ENCODE results near the gene PHETA2.

PHETA2 gene, protein sequence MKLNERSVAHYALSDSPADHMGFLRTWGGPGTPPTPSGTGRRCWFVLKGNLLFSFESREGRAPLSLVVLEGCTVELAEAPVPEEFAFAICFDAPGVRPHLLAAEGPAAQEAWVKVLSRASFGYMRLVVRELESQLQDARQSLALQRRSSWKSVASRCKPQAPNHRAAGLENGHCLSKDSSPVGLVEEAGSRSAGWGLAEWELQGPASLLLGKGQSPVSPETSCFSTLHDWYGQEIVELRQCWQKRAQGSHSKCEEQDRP

DNA sequence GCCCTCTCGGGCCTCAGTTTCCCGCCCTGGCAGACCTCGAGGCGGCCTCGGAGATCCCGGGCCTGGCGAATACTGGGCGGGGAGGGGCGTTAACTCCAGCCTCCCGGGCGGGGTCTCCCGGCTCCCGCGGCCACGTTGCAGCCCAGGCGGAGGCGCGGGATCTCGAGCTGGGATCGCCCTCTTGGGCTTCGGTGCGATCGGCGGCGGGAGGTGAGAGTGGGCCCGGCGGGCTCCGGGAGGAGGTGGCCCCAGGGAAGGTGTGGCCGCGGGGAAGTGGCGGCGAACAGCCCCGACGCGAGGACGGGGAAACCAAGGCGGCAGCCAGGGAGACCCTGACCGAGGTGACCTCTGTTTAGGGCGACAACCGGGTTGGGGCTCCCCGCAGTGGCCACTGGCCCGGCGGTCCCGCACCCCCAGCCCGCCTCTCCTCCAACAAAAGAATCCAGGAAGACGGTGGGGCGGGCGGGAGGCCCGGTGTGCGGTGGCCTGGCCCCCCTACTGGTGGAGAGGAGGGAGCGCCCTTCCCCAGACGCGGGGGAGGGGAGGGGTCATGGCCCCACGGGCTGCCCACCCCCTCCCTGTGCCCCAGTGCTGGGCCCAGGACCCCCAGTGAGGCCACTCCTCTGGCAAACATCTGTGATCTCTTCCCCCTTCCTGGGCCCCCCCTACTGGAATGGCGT is at the start of gene PHETA2:
PHETA2 (plus strand) TSS at position 117 of the 680 bp plus-strand sequence. CDS start 3,046 bp downstream, outside the sequence.
- DNase-seq: peak; percentile 43
- in situ Hi-C loops (cut with HindIII; ENCODE audit: low pct_ligation_motif_present, low pct_unique_long_range_greater_than_20kb, low sequenced_read_pairs): no loop called here

DNA sequence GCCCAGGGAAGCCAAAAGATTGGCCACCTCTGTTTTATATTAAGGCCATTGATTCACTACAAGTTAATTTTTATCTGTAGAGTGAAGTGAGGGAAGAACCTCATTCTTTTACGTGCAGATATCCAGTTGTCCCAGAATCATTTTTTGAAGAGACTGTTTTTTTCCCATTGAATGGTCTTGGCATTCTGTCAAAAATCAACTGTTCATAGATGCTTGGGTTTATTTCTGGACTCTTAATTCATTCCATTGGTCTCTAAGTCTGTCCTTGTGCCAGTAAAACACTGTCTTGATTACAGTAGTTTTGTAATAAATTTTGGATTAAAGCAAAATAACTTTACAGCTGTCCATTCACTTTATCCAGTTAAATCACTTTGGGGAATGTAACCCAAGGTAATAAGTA is 48.6 kb upstream of the PHETA2 start:
- in situ Hi-C loops (cut with HindIII; ENCODE audit: low pct_ligation_motif_present, low pct_unique_long_range_greater_than_20kb, low sequenced_read_pairs): no loop called here
- no peak for DNase-seq

DNA sequence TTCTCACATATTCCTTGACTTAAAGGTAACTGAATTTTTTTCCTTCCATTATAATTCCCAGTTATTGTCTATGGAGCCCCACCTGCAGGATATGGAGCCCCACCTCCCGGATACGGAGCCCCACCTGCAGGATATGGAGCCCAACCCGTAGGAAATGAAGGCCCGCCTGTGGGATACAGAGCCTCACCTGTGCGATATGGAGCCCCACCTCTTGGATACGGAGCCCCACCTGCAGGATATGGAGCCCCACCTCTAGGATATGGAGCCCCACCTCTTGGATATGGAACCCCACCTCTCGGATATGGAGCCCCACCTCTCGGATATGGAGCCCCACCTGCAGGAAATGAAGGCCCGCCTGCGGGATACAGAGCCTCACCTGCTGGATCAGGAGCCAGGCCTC is 47.3 kb upstream of the PHETA2 start:
- in situ Hi-C loops (cut with HindIII; ENCODE audit: low pct_ligation_motif_present, low pct_unique_long_range_greater_than_20kb, low sequenced_read_pairs): no loop called here
- no peak for DNase-seq

DNA sequence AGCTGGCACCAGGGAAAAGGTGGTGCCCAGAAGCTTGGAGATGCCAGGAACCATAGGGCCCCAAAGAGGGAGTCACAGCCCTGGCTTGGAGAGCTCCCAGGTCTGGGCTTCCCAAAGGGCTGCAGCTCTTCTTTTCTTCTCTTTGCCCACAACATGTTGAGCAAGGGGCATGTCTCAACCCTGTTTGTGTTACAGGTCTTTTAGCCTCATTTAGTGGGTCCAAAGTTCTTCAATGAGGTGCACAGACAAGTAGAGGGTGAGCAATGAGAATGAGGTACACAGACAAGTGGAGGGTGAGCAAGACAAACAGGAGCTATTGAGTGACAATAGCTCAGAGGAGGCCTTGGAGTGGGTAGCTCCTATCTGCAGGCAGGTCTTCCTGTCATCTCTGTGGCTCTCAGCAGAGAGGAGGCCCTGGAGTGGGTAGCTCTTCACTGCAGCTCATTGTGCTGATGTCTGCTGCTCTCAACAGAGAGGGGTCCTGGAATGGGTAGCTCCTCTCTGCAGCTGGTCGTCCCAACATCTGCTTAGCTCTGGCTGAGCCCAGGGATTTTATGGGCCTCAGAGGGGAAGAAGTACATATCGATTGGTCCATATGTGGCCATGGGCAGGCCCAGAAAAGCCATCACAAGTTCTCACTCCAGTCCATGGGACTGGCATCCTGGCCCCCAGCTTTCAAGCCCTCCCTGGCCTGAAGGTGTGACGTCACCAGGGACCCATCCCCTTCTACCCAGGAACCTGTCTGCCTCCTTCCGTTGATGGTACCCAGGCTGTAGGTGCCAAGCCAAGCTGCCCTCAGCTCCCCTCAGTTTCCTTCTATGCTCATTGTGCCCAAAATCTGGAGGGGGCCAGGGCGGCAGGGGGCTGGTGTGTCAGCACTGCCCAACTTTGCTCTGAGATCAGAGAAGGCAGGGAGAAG is 40.5 kb upstream of the PHETA2 start:
- no peak for DNase-seq
- in situ Hi-C loops (cut with HindIII; ENCODE audit: low pct_ligation_motif_present, low pct_unique_long_range_greater_than_20kb, low sequenced_read_pairs): no loop called here

DNA sequence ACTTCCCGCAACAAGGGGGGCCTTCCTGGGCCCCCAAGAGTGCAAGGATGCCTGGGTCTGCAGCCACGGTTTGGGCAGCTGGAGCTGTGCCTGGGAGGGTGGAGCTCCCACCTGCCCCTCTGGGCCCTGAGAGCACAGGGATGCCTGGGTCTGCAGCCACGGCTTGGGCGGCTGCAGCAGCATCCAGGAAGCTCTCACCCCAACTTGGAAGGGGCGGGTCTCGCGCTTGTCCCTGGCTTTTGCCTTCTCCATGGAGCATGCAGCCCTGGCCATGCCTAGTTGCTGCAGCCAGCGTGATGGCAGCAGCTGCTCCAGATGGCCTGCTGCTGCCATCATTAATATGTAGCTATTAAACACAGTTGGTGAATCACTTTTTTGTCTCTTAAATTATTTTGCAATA is 38.8 kb upstream of the PHETA2 start:
- in situ Hi-C loops (cut with HindIII; ENCODE audit: low pct_ligation_motif_present, low pct_unique_long_range_greater_than_20kb, low sequenced_read_pairs): no loop called here
- no peak for DNase-seq

DNA sequence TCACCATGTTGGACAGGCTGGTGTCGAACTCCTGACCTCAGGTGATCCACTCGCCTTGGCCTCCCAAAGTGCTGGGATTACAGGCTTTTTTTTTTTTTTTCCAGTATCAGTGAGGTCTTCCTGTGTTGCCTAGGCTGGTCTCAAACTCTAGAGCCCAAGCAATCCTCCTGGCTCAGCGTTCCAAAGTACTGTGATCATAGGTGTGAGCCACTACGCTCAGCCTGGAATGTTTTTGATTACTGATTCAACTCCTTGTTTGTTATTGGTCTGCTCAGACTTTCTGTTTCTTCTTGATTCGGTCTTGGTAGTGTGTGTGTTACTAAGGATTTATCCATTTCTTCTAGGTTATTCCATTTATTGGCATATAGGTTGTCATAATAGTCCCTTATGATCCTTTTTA is 34.8 kb upstream of the PHETA2 start:
- no peak for DNase-seq
- in situ Hi-C loops (cut with HindIII; ENCODE audit: low pct_ligation_motif_present, low pct_unique_long_range_greater_than_20kb, low sequenced_read_pairs): no loop called here

DNA sequence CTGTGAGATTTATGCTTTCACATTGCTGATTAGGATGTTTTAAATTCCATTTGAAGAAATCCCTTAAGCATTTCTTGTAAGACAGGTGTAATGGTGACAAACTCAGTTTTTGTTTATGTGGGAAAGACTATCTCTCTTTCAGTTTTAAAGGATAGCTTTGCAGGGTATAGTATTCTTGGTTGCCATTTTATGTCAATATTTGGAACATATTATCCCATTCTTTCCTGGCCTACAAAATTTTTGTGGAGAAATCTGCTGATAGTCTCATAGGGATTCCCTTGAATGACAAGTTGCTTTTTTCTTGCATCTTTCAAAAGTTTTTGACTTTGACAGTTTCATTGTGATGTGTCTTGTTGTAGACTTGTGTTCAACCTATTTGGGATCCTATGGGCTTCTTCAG is 32.3 kb upstream of the PHETA2 start:
- in situ Hi-C loops (cut with HindIII; ENCODE audit: low pct_ligation_motif_present, low pct_unique_long_range_greater_than_20kb, low sequenced_read_pairs): no loop called here
- no peak for DNase-seq

DNA sequence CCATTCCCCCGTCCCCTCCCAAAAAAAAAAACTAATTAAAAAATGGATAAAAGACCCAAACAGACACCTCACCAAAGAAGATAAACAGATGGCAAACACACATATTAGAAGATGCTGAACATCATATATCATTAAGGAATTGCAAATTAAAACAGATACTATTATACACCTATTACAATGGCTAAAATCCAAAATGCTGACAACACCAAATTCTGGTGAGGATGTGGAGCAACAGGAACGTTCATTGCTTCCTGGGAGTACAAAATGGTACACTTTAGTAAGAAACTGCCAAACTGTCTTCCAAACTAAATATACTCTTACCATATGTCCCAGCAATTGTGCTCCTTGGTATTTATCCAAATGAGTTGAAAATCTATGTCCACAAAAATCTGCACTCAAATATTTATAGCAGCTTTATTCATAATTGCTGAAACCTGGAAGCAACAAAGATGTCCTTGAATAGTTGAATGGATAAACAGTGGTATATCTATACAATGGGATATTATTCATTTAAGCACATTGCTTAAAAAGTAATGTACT is 23.3 kb upstream of the PHETA2 start:
- no peak for DNase-seq
- in situ Hi-C loops (cut with HindIII; ENCODE audit: low pct_ligation_motif_present, low pct_unique_long_range_greater_than_20kb, low sequenced_read_pairs): no loop called here

DNA sequence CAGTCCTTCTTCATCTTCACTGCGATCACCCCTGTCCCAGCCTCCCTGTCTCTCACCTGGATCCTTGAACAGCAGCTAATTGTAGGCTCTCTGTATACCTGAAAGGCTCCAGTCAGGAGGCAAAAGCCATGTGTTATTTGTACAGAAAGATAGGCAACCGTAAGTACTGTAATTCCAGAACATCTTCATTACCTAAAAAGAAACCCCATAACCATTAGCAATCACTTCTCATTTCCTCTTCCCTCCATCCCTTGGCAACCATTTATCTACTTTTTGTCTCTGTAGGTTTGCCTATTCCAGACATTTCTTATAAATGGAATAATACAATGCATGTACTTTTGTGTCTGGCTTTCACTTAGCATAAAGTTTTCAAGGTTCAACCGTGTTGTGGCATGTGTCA is 21.3 kb upstream of the PHETA2 start:
- in situ Hi-C loops (cut with HindIII; ENCODE audit: low pct_ligation_motif_present, low pct_unique_long_range_greater_than_20kb, low sequenced_read_pairs): no loop called here
- DNase-seq: no peak

DNA sequence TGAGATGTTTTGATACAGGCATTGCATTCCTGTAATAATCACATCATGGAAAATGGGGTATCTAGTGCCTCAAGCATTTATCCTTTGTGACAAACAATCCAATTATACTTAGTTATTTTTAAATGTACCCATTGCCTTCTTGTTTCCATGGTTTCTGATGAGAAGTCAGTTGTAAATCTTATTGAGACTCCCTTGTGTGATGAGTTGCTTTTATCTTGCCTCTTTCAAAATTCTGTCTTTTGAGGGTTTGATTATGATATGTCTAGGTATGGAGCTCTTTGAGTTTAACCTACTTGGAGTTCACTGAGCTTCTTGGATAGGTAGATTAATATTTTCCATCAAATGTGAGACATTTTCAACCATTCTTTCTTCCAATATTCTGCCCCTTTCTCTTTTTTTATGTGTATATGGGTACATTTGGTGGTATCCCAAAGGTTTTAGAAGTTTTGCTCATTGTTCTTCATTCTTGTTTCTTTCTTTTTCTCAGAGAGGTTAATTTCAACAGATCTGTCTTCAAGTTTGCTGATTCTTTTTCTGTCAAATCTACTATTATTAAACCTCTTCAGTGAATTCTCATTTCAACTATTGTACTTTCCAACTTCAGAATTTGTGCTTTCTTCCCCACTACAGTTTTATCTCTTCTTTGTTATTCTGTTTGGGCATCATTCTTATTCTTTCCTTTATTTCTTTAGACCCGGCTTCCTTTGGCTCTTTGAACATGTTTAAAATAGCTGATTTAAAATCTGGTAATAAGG is 17.1 kb upstream of the PHETA2 start:
- in situ Hi-C loops (cut with HindIII; ENCODE audit: low pct_ligation_motif_present, low pct_unique_long_range_greater_than_20kb, low sequenced_read_pairs): no loop called here
- no peak for DNase-seq

DNA sequence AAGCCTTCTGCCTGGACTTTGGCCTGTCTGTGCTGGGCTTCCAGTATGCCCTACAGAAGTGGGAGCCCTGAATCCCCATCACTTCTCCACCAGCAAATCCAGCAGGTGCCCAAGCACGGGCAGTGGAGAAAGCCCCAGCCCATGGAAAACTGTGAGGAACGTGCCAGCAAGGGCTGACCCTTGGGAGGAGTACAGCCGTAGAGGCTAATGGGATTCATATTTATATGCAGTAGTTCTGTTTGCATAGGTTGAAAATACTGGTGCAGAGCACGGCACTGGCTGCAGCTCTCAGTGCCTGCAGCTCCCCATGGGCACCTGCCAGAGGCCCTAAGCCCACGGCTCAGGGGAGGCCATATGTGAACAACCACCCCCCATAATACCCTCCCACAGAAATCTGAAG is 13.6 kb upstream of the PHETA2 start:
- no peak for DNase-seq
- in situ Hi-C loops (cut with HindIII; ENCODE audit: low pct_ligation_motif_present, low pct_unique_long_range_greater_than_20kb, low sequenced_read_pairs): no loop called here

DNA sequence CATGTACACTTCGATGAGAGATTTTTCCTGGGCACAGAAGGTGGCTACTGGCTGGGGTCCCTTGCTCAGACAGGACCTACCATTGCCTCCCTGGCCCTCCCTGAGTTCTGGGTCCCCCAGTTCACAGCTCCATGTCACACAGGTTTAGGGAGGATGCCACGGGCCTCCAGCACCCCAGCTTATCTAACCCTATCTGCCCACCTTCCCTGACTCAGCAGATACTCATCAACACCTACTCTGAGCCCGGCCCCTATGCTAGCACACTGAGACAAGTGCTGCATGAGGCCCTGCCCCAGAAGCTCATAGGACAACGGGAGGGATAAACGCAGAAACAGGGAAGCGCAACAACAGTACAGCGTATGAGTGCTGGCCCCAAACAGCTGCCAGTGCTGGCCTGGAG is 13.0 kb upstream of the PHETA2 start:
- no peak for DNase-seq
- in situ Hi-C loops (cut with HindIII; ENCODE audit: low pct_ligation_motif_present, low pct_unique_long_range_greater_than_20kb, low sequenced_read_pairs): no loop called here

DNA sequence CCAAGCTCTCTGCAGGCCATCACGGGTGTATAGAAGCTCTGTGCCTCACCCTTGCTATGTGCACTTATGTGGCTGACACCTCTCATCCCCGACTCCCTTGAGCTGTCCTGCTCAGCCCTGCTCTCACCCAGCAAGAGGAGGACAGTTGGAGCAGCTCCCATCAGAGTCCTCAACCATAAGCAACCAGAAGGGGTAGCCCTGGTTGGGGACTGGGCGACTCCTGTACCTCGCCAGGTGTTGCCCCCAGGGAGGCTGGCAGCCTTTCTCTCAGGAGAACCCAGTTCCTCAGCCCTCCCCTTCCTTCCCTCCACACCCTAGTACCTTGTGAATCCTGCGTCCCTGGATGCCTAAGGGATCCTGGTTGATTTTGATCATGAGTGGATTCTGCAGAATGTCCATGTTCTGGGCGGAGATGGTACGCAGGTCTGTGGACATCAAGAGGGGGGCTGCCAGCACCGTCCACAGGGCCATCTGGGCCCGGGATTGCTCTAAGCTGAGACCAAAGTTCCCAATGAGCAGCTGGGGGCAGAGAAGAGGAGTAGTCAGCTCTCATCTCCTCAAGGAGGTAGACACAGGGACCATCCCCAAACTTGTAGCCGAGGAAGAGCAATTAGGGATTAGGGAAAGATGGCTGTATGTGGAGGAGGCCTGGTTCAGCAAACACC is 11.4 kb upstream of the PHETA2 start:
- no peak for DNase-seq
- in situ Hi-C loops (cut with HindIII; ENCODE audit: low pct_ligation_motif_present, low pct_unique_long_range_greater_than_20kb, low sequenced_read_pairs): no loop called here

DNA sequence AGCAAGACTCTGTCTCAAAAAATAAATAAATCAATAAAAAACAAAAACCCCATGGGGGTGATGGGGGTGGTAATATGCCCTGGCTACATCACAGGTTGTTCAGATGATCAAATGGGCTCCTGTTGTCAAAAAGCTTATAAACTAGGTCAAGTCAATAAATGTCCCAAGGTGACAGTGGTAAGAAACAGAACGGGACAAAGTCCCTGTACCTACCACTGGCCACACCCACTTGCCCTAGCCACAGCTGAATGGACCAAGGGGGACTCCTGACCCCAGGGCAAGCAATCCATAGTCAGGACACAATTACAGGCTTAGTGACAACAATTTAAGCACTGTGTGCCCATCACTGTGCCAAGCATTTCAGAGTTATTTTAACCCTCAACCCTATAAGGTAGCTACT is 9.4 kb upstream of the PHETA2 start:
- in situ Hi-C loops (cut with HindIII; ENCODE audit: low pct_ligation_motif_present, low pct_unique_long_range_greater_than_20kb, low sequenced_read_pairs): no loop called here
- no peak for DNase-seq

DNA sequence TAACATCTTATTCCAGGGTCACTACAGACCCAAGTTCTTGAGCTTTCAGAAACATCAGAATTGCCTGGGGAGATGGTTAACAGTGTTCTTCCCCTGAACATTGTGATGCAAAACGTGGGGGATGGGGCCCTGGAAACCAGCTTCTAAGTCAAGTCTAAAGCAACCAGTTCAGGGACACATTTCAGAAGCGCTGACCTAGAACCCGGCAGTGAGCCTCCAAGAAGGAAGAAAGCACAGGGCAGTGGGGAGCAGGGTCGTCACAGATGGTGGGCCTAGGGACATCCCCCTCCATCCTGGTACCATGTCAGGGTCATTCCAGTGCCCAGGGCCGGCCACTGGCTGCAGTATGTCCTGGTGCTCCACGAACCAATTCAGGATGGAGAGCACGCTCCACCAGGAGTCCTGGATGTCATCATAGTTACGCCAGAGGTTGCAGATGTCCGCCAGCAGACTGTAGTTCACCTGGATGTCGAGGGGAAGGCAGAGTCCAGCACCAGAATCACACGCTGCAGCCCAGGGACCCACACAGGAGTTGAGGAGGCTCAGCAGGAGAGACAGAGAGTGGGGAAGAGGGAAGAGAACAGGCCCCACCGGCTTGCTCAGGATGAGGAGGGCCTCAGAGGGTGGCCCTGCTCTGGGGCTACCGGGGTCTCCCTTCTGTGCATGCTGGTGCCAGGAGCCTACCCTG is 8.5 kb upstream of the PHETA2 start:
- DNase-seq: no peak
- in situ Hi-C loops (cut with HindIII; ENCODE audit: low pct_ligation_motif_present, low pct_unique_long_range_greater_than_20kb, low sequenced_read_pairs): no loop called here

DNA sequence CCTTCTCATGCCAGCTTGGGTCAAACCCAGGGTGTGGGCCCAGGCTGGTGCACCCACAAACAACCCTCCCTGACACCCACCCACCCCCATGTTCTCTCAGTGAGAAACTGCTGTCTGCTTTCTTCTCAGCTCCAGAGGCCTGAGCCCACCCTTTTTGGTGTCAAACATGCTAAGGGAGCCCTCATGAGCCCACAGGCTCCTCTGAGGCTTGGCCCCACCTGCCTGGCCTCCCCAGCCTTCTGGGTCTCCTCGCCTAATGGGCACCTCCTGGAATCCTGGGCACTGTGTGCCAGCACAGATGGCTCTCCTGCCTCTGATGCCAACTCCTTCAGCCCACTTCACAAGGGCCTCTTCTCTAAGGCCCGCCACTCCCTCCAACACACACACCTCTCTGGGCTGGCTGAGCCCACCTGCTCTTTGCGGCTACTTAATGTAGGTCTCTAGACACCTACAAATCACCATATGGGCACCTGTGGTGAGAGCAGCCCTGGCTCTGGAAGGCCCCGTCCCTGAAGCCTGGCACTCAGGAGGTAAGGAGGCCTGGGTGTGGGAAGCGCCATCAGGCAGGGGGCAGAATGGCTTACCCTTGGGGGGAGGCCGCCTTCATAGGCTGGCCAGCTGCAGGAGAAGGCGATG is 7.8 kb upstream of the PHETA2 start:
- in situ Hi-C loops (cut with HindIII; ENCODE audit: low pct_ligation_motif_present, low pct_unique_long_range_greater_than_20kb, low sequenced_read_pairs): no loop called here
- no peak for DNase-seq

DNA sequence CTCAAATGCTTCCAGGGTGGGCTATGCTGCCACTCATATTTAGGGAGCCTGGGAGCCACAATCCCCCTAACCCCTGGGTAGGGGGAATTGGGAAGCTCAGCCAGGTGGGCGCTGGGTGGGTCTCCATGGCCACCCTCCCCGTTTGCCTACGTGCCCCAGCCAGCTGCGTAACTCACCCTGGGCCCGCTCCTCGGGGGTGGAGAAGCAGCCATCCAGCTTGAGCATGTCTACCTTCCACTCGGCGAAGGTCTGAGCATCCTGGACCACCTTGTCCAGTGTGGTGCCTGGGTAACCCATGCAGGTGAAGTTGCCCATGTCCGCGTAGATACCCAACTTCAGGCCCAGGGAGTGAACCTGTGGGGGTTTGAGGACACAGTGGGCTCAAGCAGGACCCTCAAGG is 7.1 kb upstream of the PHETA2 start:
- DNase-seq: no peak
- in situ Hi-C loops (cut with HindIII; ENCODE audit: low pct_ligation_motif_present, low pct_unique_long_range_greater_than_20kb, low sequenced_read_pairs): no loop called here

Measured in ACHN (cell line).